ENCODE measurements around the gene WDR38.

DNA sequence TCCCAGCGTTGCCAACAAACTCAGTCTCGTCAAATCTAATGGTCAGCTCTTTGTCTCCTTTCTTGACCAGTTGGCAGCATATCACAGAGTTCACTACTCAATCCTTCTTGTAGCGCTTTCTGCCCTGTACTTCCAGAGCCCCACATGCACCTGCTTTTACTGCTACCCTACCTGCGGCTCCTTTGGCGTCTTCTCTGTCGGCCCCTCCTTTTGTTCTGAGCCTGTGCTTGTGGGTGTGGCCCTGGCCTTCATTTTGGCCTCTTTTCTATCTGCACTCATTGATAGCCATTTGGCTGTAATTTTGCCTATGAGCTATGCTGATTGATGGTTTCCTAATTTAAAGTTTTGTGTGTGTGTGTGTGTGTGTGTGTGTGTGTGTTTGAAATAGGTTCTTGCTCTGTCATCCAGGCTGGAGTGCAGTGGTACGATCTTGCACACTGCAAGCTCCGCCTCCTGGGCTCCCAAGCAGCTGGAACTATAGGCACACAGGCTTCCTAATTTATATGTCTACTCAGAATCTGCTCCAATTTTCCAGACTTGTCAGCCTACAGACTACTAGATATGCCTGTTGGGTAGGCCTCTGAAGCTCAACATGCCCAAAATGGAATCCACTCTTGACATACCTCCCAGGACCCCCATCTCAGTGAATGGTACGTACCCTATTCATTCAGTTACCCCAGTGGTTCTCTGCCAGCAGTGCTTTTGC lies 40.9 kb downstream of the WDR38 start:
- TF ChIP-seq, protein P1, sequence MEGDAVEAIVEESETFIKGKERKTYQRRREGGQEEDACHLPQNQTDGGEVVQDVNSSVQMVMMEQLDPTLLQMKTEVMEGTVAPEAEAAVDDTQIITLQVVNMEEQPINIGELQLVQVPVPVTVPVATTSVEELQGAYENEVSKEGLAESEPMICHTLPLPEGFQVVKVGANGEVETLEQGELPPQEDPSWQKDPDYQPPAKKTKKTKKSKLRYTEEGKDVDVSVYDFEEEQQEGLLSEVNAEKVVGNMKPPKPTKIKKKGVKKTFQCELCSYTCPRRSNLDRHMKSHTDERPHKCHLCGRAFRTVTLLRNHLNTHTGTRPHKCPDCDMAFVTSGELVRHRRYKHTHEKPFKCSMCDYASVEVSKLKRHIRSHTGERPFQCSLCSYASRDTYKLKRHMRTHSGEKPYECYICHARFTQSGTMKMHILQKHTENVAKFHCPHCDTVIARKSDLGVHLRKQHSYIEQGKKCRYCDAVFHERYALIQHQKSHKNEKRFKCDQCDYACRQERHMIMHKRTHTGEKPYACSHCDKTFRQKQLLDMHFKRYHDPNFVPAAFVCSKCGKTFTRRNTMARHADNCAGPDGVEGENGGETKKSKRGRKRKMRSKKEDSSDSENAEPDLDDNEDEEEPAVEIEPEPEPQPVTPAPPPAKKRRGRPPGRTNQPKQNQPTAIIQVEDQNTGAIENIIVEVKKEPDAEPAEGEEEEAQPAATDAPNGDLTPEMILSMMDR (IDR thresholded peaks at IDR 0.05): no peak
- TF ChIP-seq SIN3A (IDR thresholded peaks at IDR 0.05; ENCODE audit: borderline replicate concordance, insufficient read depth, low read depth, low read length): no peak
- TF ChIP-seq POLR2AphosphoS5 (IDR thresholded peaks at IDR 0.05; ENCODE audit: low read depth, low read length): no peak
- TF ChIP-seq TCF7L2 (IDR thresholded peaks at IDR 0.05; ENCODE audit: low read depth, low read length): no peak

Measured in Panc1 (cell line).